Hematopoietic multipotent progenitor cell treated with erythropoietin and hydrocortisone succinate and interleukin-3 and kit ligand, for 17 days (in vitro differentiated cells): ENCODE results near the gene GALR2.

Source experiments
- DNase-seq: peaks from one replicate; pipeline ENCODE4 v3.0.0-alpha.2; 2015; ENCODE audit warnings: low spot score

Gene GALR2

GRCh38 chr17:76095943-76096342 is 21.4 kb downstream of the GALR2 start:
- no peak for DNase-seq

DNA sequence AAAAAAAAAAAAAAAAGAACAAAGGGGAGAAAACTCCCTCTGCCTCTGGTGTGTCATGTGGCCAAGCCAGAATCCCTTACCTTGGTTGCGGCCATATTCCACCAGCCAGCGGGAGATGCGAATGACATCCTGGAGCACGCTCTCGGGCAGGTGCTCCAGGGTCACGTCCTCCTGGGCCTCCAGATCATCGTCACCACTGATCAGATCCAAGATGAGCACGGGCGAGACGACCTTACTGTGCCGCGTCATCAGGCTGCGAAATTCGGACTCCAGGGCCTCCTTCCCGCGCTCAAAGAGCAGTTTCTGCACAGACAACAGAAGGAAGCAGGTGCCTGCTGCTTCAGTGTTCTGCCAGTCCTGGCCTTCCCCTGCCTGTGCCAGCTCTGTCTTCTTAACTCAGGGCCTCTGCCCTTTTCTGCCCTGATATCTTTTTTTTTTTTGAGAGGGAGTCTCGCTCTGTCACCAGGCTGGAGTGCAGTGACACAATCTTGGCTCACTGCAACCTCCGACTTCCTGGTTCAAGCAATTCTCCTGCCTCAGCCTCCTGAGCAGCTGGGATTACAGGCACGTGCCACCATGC is 23.2 kb downstream of the GALR2 start:
- no peak for DNase-seq

DNA sequence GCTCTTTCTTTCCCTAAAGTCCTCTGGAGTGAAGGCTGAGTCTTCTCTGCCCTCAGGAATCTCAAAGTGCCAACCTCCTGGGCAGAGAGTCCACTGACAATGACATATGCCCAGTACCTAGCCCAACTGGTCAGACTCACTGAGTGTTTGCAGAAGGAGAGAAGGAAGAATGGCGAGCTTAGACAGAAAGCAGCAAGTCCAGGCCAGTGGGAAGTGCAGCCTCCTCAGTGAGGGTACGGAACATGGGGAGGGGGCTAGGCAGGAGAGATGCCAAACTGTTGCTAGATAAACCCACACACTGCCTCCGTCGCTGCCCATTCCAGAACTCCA is 28.3 kb downstream of the GALR2 start:
- peak; percentile 29 for DNase-seq

DNA sequence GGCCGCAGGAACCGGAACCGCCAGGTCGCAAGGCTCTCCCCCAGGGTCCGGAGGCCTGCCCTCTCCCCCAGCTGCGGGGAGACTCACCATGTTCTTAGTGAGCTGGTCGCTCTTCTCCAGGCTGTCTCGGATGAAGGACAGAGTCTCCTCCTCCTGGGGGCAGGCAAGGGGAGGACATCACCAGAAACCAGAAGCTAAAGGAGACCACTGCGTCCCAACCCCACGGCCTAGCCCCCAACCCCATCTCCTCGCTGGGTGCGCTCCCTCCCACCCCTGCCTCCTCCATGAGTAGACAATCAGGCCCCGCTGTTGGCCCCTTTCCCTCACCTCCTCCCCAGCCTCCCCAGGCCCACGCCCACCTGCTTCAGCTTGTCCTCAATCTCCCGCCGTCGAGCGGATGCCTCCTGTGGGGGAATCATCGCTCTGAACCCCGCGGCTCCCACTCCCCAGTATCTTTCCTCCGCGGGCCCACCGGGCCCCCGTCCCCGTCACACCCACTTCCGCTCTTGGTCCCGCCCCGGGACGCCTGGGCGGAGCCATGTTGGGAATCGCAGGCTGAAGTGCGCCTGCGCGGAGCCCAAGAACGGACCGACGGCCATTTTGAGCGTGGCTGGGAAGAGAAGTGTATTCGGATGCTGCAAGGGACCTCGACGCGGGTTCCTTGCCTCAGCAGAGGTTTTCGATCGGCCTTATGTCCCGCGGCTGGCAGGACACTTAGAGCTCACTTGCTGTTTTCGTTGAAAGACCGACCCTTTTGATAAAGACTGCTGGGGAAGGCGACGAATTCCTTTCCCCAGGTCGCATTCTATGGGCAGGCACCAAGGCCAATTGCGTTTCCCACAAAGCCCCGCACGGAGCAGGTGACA is 28.9 kb downstream of the GALR2 start, which contains the start of gene EXOC7:
EXOC7 (minus strand) TSS at position 514 of the 866 bp plus-strand sequence; CDS start at position 419, 95 bp downstream.
- peak; percentile 97 for DNase-seq

DNA sequence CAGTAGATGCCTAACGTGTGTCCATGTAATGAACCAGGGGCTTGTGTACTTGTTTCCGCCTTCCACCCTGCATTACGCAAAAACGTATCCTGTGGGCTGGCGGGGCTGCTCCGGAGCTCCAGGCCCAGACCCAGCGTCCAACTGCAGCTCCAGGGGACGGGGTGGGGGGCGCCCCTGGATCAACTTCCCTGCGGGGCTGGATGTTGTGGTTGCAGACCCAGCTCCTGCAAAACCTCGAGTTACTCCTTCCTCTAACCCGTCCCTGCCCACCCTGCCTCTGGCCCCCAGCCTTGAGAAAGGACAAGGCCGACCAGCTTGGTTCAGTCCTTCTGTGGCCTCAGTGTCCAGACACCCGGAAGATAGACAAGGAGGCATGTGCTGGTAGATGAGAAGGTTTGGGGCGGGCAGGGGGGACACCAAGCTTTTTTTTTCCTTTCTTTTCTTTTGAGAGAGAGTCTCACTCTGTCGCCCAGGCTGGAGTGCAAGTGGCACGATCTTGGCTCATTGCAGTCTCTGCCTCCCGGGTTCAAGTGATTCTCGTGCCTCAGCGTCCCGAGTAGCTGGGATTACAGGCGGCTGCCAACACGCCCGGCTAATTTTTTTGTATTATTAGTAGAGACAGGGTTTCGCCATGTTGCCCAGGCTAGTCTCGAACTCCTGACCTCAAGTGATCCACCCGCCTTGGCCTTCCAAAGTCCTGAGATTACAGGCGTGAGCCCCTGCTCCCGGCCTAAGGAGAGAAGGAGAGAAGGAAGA is 29.7 kb downstream of the GALR2 start:
- no peak for DNase-seq

DNA sequence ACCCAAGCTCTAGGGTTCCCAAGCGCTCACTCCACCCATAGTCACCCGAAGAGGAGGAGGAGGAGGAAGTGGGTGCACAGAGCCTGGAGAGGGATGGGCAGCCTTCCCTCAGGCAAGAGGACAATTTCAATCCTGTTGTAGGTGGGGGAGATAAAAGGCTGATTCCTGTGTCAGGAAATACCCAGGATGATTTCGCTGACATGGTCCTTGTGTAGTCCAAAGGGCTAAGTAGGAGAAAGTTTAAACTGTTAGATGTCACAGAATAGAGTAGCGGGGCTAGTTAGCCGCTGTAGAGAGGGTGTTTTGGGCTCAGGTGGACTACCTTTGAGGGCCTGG is 30.3 kb downstream of the GALR2 start:
- DNase-seq: no peak

DNA sequence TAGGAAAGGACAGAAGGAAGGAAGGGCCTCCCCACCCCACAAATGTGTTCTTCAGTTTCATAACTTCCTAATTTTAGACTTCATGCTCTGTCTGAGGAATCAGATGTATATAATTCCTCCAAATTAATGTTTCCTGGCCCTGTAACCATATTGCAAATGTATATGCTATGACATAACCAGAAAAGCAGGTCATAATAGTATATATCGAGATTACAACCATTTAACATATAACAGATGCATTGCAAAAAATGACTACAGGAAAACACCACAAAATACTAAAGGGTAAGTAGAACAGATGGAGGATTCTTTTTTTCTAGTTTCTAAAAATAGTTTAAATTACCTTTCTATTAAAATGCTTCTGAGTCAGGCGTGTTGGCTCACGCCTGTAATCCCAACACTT is 32.1 kb downstream of the GALR2 start:
- DNase-seq: no peak

DNA sequence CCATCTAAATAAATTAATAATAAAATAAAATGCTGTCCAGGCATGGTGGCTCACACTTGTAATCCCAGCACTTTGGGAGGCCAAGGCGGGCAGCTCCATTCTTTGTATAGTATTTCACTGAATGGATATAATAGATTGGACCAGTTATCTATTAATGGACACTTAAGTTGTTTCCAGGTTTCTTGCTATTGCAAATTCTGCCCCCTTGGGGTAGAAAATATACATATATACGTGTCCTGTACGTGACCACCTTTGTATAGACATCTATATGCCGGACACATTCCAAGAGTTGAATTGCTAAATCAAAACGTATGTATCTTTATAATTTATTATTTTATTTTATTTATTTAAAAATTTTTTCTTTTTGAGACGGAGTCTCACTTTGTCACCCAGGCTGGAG is 32.9 kb downstream of the GALR2 start:
- DNase-seq: peak; percentile 57

GRCh38 chr17:76111956-76112355 is 37.4 kb downstream of the GALR2 start:
- no peak for DNase-seq

- no peak for DNase-seq
Observed at GRCh38 chr17:76115138-76115754, 40.7 kb downstream of the GALR2 start.

DNA sequence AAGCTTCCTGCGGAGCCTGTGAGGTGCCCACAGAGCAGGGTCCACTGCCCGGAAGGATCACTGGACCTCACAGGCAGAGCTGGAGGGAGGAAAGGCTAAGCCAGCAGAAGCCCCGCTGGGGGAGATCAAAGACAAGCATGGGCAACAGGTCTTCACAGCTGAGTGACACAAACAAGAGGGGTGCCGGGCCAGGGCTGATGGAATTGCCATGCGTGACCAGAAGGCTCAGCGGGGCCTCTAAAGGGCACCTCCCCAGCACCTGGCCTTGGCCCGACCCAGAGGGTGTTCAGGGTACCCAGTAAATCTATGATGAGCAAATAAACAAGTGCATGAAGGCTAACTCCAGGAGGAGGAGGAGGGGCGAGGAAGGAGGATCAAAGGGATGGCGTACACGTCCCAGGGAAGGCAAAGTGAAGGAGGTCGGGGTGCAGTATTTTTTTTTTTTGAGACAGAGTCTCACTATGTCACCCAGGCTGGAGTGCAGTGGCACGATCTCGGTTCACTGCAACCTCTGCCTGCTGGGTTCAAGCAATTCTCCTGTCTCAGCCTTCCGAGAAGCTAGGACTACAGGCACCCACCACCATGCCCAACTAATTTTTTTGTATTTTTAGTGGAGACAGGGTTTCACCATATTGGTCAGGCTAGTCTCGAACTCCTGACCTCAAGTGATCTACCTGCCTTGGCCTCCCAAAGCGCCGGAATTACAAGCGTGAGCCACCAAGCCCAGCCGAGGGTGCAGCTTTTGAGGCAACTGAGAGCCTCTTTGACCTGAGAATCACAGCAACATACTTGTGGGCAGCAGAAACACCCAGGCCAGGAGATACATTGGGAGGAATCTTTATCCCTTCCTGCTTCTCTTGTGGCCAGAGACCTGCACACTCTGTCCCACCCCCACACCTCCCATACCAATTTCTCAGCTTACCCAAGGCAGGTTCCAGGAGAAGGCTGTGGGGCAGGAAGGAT is 45.1 kb downstream of the GALR2 start:
- DNase-seq: no peak

- DNase-seq: no peak
Observed at GRCh38 chr17:76120658-76121008, 46.1 kb downstream of the GALR2 start.

- peak; percentile 13 for DNase-seq
Observed at GRCh38 chr17:76121932-76122430, 47.4 kb downstream of the GALR2 start.

DNA sequence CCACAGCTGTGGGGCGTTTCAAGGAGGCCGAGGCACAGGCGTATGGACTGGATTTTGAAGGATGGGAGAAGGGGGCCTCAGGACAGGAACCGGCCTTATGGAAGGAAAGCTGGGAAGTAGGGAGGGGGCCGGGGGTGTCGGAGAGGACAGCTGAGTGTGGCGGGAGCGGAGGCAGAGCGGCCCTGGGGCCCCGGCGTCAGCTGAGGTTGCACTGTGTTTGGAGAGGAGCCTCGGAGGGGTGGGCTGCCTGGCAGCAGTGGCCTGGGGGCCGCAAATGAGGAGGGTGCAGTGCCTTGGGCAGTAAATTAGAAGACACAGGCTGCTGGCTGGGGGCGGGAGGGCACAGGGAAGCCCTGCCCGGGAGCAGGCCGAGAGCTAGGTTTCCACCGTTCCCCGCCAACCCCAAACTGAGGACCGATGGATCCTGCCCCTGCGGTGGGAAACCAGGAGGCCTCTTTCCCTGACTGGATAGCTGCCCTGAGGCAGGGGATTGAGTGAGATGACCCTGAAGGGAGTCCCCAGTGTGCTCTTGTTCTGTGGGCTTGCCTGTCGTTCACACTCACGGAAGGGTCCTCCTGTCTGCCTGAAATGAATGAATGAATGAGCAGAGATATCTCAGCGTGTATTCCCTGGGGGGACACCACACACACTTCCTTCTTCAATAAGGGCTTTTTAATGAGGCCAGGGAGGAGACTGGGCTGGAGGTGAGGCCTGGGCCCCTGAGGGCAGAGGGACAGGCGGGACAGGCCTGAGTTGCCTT is 48.0 kb downstream of the GALR2 start:
- DNase-seq: no peak

- DNase-seq: no peak
Observed at GRCh38 chr17:76123191-76123499, 48.6 kb downstream of the GALR2 start.

- DNase-seq: no peak
Observed at GRCh38 chr17:76123749-76124581, 49.4 kb downstream of the GALR2 start.

GRCh38 chr17:76124582-76125390 is 50.2 kb downstream of the GALR2 start:
- DNase-seq: no peak

DNA sequence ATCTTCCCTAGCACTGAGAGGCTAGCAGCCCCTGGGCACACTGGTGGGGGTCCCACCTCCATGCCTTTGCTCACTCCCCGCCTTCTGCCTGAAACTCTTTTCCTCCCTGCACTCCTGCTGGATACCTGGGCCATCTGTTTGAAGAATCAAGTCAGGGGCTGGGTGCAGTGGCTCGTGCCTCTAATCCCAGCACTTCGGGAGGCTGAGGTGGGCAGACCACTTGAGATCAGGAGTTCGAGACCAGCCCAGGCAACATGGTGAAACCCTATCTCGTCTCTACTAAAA is 50.8 kb downstream of the GALR2 start:
- no peak for DNase-seq

- DNase-seq: no peak
Observed at GRCh38 chr17:76125922-76126321, 51.3 kb downstream of the GALR2 start.
